ENCODE results near the gene IL22RA1. TPM values are rescaled to one million over a fixed set of nuclear protein-coding genes. Genes with fewer than 3 reads are reported as not detected.

IL22RA1 gene
- total and polyA plus RNA-seq, 2 experiments from 2014 or later: 0.21 TPM; not detected in 1

DNA sequence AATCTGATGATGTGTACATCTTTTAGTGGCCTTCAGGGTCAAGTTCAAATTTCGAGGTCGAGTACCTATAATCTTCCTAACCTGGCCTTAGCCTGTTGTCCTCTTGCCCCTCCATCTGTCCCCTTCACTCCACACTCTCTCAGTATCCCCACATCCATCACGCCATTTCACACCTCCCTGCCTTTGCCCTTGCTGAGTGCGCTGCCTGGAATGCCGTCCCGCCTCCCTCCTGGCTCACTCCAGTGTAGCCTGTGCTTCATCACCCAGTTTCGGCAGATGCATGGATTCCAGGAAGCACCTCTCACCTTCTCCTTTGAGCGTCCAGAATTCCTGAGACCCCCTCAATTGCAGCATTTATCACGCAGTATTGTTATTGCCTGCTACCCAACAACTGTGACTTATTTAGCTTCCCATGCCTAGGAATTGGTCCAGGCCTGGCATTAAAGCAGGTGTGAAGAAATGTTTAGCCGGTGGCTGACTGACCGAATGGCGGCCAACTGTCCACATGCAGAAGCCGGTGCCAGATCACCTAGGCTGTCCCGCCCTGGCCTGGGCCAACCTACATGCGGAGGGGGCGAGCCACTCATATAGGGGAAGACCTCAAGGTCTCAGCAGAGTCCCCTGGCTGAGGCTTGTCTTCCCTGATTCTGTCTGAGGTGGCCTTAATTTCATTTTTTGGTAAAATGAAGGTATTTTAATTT lies 65.5 kb downstream of the IL22RA1 start:
- Histone ChIP-seq H3K4me2 (ENCODE audit: unreplicated experiment) (no peak overlapping the region), H3K27ac (no peak overlapping the region), H3K79me2 (ENCODE audit: insufficient read depth) (no peaks in the 10 kb centered on the region), H3K9ac (no peak overlapping the region), H4K20me1 (ENCODE audit: insufficient read depth) (no peaks in the 10 kb centered on the region), H3K9me2 (ENCODE audit: insufficient read depth) (no peaks in the 10 kb centered on the region), H3F3A (ENCODE audit: insufficient read depth) (no peaks in the 10 kb centered on the region), H3K4me3 (no peak overlapping the region), H3K9me3 (ENCODE audit: low read depth) (no peaks in the 10 kb centered on the region), H3K4me1 (ENCODE audit: insufficient read depth) (no peaks in the 10 kb centered on the region), H3K27me3 (replicated peaks; ENCODE audit: insufficient read depth) (no peaks in the 10 kb centered on the region), H3K36me3 (ENCODE audit: low read depth) (no peaks in the 10 kb centered on the region), H2AFZ (no peak overlapping the region)
- WGBS, 2 experiments (ENCODE audit: low coverage in 1 of 2, low lambda C conversion rate in 2 of 2, missing lambda C conversion rate in 2 of 2): 88 to 91% methylated on average over 16 of the region's 16 CpGs
- DNase-seq: no peak
- TF ChIP-seq EZH2phosphoT487 (IDR thresholded peaks at IDR 0.05; ENCODE audit: insufficient read depth, low read depth): no peak
- TF ChIP-seq EZH2 (IDR thresholded peaks at IDR 0.05; ENCODE audit: insufficient read depth, poor library complexity, severe bottlenecking): no peak
- in situ Hi-C loops (cut with MboI): no loop called here

GRCh38 chr1:24075946-24076345 lies 67.0 kb downstream of the IL22RA1 start:
- Histone ChIP-seq H3K9ac (no peak overlapping the region), H3K79me2 (ENCODE audit: insufficient read depth) (no peaks in the 10 kb centered on the region), H3K4me1 (ENCODE audit: insufficient read depth) (no peaks in the 10 kb centered on the region), H3F3A (ENCODE audit: insufficient read depth) (no peaks in the 10 kb centered on the region), H3K27ac (no peak overlapping the region), H4K20me1 (ENCODE audit: insufficient read depth) (no peaks in the 10 kb centered on the region), H2AFZ (no peak overlapping the region), H3K27me3 (replicated peaks; ENCODE audit: insufficient read depth) (no peaks in the 10 kb centered on the region), H3K9me2 (ENCODE audit: insufficient read depth) (no peaks in the 10 kb centered on the region), H3K9me3 (ENCODE audit: low read depth) (no peaks in the 10 kb centered on the region), H3K4me3 (no peak overlapping the region), H3K4me2 (ENCODE audit: unreplicated experiment) (no peak overlapping the region), H3K36me3 (ENCODE audit: low read depth) (no peaks in the 10 kb centered on the region)
- no peak for DNase-seq
- TF ChIP-seq EZH2 (IDR thresholded peaks at IDR 0.05; ENCODE audit: insufficient read depth, poor library complexity, severe bottlenecking): no peak
- no peak for TF ChIP-seq EZH2phosphoT487 (IDR thresholded peaks at IDR 0.05; ENCODE audit: insufficient read depth, low read depth)
- in situ Hi-C loops (cut with MboI): no loop called here
- WGBS, 2 experiments (ENCODE audit: low coverage in 1 of 2, low lambda C conversion rate in 2 of 2, missing lambda C conversion rate in 2 of 2): 89 to 95% methylated on average over 8 of the region's 8 CpGs

DNA sequence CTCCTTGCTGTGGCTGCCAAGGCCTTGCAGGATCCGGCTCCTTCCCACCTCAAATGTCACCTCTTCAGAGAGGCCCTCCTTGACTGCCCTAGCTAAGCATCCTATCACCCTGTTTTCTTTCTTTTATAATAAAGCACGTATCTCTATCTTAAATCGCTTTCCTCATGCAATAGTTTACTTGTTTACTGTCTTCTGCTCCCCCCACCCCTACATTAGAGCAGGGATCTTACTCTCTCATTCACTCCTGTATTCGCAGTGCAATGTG lies 67.4 kb downstream of the IL22RA1 start:
- Histone ChIP-seq H3F3A (ENCODE audit: insufficient read depth) (no peaks in the 10 kb centered on the region), H3K79me2 (ENCODE audit: insufficient read depth) (no peaks in the 10 kb centered on the region), H3K4me2 (ENCODE audit: unreplicated experiment) (no peak overlapping the region), H2AFZ (no peak overlapping the region), H3K36me3 (ENCODE audit: low read depth) (no peaks in the 10 kb centered on the region), H3K27ac (no peak overlapping the region), H3K9me3 (ENCODE audit: low read depth) (no peaks in the 10 kb centered on the region), H3K4me1 (ENCODE audit: insufficient read depth) (no peaks in the 10 kb centered on the region), H3K27me3 (replicated peaks; ENCODE audit: insufficient read depth) (no peaks in the 10 kb centered on the region), H3K9me2 (ENCODE audit: insufficient read depth) (no peaks in the 10 kb centered on the region), H3K4me3 (no peak overlapping the region), H4K20me1 (ENCODE audit: insufficient read depth) (no peaks in the 10 kb centered on the region), H3K9ac (no peak overlapping the region)
- no peak for DNase-seq
- 87 to 93% methylated on average over 4 of the region's 4 CpGs for WGBS, 2 experiments (ENCODE audit: low coverage in 1 of 2, low lambda C conversion rate in 2 of 2, missing lambda C conversion rate in 2 of 2)
- TF ChIP-seq EZH2 (IDR thresholded peaks at IDR 0.05; ENCODE audit: insufficient read depth, poor library complexity, severe bottlenecking): no peak
- no peak for TF ChIP-seq EZH2phosphoT487 (IDR thresholded peaks at IDR 0.05; ENCODE audit: insufficient read depth, low read depth)
- in situ Hi-C loops (cut with MboI): no loop called here

GRCh38 chr1:24074817-24075589 lies 67.9 kb downstream of the IL22RA1 start:
- Histone ChIP-seq H3K4me1 (ENCODE audit: insufficient read depth) (no peaks in the 10 kb centered on the region), H3F3A (ENCODE audit: insufficient read depth) (no peaks in the 10 kb centered on the region), H3K4me3 (no peak overlapping the region), H2AFZ (no peak overlapping the region), H3K79me2 (ENCODE audit: insufficient read depth) (no peaks in the 10 kb centered on the region), H3K36me3 (ENCODE audit: low read depth) (no peaks in the 10 kb centered on the region), H3K27ac (no peak overlapping the region), H3K9me2 (ENCODE audit: insufficient read depth) (no peaks in the 10 kb centered on the region), H4K20me1 (ENCODE audit: insufficient read depth) (no peaks in the 10 kb centered on the region), H3K4me2 (ENCODE audit: unreplicated experiment) (no peak overlapping the region), H3K27me3 (replicated peaks; ENCODE audit: insufficient read depth) (no peaks in the 10 kb centered on the region), H3K9ac (no peak overlapping the region), H3K9me3 (ENCODE audit: low read depth) (no peaks in the 10 kb centered on the region)
- no peak for TF ChIP-seq EZH2 (IDR thresholded peaks at IDR 0.05; ENCODE audit: insufficient read depth, poor library complexity, severe bottlenecking)
- TF ChIP-seq EZH2phosphoT487 (IDR thresholded peaks at IDR 0.05; ENCODE audit: insufficient read depth, low read depth): no peak
- DNase-seq: no peak
- in situ Hi-C loops (cut with MboI): no loop called here
- WGBS, 2 experiments (ENCODE audit: low coverage in 1 of 2, low lambda C conversion rate in 2 of 2, missing lambda C conversion rate in 2 of 2): 77 to 78% methylated on average over 15 of the region's 15 CpGs
